Measurements from ENCODE around the gene EXOC4.

DNA sequence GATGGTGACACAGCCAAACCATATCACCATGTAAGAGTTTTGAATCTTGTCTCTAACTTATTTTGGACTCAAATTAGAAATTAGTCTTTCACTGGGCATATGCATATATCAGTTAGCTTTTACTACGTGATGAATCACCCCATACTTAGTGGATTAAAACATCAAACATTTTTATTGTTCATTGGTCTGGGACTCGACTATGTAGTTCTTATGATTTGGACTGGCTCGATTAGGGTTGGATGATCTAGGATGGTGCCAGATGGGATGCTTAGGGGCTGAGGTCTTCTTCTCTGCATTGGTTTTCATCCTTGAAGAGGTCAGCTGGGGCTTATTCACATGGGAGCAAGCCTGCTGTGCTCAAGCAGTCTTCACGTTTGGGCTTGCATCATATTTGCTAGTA, 264.9 kb downstream of the EXOC4 start:
- TF ChIP-seq POLR2AphosphoS5 (IDR thresholded peaks at IDR 0.05) (no peak), EP300 (IDR thresholded peaks at IDR 0.05) (no peak), POLR2A (IDR thresholded peaks at IDR 0.05) (no peak)
- TF ChIP-seq, protein P1, sequence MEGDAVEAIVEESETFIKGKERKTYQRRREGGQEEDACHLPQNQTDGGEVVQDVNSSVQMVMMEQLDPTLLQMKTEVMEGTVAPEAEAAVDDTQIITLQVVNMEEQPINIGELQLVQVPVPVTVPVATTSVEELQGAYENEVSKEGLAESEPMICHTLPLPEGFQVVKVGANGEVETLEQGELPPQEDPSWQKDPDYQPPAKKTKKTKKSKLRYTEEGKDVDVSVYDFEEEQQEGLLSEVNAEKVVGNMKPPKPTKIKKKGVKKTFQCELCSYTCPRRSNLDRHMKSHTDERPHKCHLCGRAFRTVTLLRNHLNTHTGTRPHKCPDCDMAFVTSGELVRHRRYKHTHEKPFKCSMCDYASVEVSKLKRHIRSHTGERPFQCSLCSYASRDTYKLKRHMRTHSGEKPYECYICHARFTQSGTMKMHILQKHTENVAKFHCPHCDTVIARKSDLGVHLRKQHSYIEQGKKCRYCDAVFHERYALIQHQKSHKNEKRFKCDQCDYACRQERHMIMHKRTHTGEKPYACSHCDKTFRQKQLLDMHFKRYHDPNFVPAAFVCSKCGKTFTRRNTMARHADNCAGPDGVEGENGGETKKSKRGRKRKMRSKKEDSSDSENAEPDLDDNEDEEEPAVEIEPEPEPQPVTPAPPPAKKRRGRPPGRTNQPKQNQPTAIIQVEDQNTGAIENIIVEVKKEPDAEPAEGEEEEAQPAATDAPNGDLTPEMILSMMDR (IDR thresholded peaks at IDR 0.05): no peak
